SK-N-SH treated with all-trans-retinoic acid at 6 μM for 48 hours (cell line): ENCODE results near the gene C19orf53.

ENCODE experiments used
- BACH2 ChIP-seq: fragments of 250-450 bp; sonication (Bioruptor Pico); IDR thresholded peaks from 2 replicates; pipeline ENCODE4 v1.9.0; 2021; ENCODE audit warnings: mild to moderate bottlenecking, borderline replicate concordance
- PPARA ChIP-seq: fragments of 250-450 bp; sonication (Bioruptor Pico); IDR thresholded peaks from 2 replicates; pipeline ENCODE4 v1.5.0; 2020; ENCODE audit warnings: mild to moderate bottlenecking, borderline replicate concordance
- SNAI2 ChIP-seq: fragments of 250-450 bp; sonication (Bioruptor Pico); IDR thresholded peaks from 2 replicates; pipeline ENCODE4 v1.5.0; 2020; ENCODE audit warnings: mild to moderate bottlenecking, moderate library complexity

DNA sequence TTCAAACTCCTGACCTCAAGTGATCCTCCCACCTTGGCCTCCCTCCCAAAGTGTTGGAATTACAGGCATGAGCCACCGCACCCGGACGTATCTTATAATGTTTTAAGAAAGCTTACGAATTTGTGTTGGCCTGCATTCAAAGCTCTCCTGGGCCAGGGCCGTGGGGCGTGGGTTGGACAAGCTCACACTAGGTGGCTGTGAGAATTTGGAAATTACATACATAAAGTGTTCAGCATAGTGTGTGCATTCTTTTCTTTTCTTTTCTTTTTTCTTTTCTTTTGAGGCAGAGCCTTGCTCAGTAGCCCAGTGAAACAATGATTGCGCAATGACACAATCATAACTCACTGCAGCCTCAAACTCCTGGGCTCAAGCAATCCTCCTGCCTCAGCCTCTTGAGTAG lies 23.6 kb downstream of the C19orf53 start:
- TF ChIP-seq BACH2 (CRISPR knock-in tag) (no peak), SNAI2 (no peak), PPARA (CRISPR knock-in tag) (no peak)
